Esophagus squamous epithelium (tissue), 5 donors: ENCODE data around the gene PRPF40A. TPM values are rescaled to one million over a fixed set of nuclear protein-coding genes. Genes with fewer than 3 reads are reported as not detected.

Experiments used
- DNase-seq: peaks from one replicate; lab custom pipeline; 2025; lab: John Stamatoyannopoulos, UW
- H3K27ac ChIP-seq, 4 donors: fragments of 200-600 bp; sonication (generic); one replicate each; pipeline ENCODE4 v1.5.1; 2016 to 2019; ENCODE audit warnings: mild to moderate bottlenecking in 1 of 4
- H3K27me3 ChIP-seq, 4 donors: fragments of 200-600 bp; sonication (generic); 1 replicate in 3 of 4; 2 replicates in 1 of 4; pipeline versions ENCODE4 v1.5.1 to v1.6.0; 2017 to 2021; ENCODE audit warnings: antibody characterized with exemption in 1 of 4
- H3K36me3 ChIP-seq, 3 donors: fragments of 200-600 bp; sonication (generic); one replicate each; pipeline ENCODE4 v1.5.1; 2016 to 2019
- H3K4me1 ChIP-seq, 3 donors: fragments of 200-600 bp; sonication (generic); one replicate each; pipeline ENCODE4 v1.5.1; 2017 to 2019
- H3K4me3 ChIP-seq, 4 donors: fragments of 200-600 bp; sonication (generic); 1 replicate in 3 of 4; 2 replicates in 1 of 4; pipeline ENCODE4 v1.5.1; 2016 to 2019; ENCODE audit warnings: mild to moderate bottlenecking in 2 of 4, moderate library complexity in 1 of 4
- H3K9me3 ChIP-seq, 3 donors: fragments of 200-600 bp; sonication (generic); one replicate each; pipeline ENCODE4 v1.5.1; 2016 to 2019
- CTCF ChIP-seq, 6 experiments: fragments of 450-650 bp in 4 of 6; fragments of 200-600 bp in 2 of 6; sonication (generic) in 2 of 6; IDR thresholded peaks; one replicate each; pipeline ENCODE4 v1.5.1; 2016 to 2019; ENCODE audit warnings: antibody characterized with exemption in 6 of 6, mild to moderate bottlenecking in 4 of 6, moderate library complexity in 4 of 6
- POLR2A ChIP-seq, 4 donors: fragments of 450-650 bp; IDR thresholded peaks; one replicate each; pipeline ENCODE4 v1.6.1; 2017; ENCODE audit warnings: antibody characterized with exemption in 4 of 4, mild to moderate bottlenecking in 4 of 4, moderate library complexity in 3 of 4
- WGBS, 2 donors: methylation state at CpG; one replicate each; pipeline ENCODE4 v1.1.5; 2018; 5-methylcytosine and 5-hydroxymethylcytosine counted together
- intact Hi-C: fragments of 100-400 bp; cut with DNase I; formaldehyde crosslinking; loops from one replicate; pipeline ENCODE4 v1.15.0; 2022
- total RNA-seq, 4 donors: library from RNA; depleted of rRNA; stranded (reverse); fragments of >200 nt; gene quantifications; one replicate each; pipeline ENCODE4 v1.1.0, GENCODE V29; 2016
- donor health status: DM: yes; HTN: yes; CAD: no.

PRPF40A gene
- total RNA-seq, 4 donors from 2014 or later, result 90.8 to 123 (median 99.6) TPM

- Histone ChIP-seq H3K4me3 (no peak overlapping the region), H3K9me3 (no peaks in the 10 kb centered on the region), H3K27me3 (no peaks in the 10 kb centered on the region), H3K4me1 (no peaks in the 10 kb centered on the region), H3K27ac (no peak overlapping the region), H3K36me3 (peaks cover 0 to 37% (median 0%) of the 10 kb centered on the region in 3 donors)
- no peak for TF ChIP-seq CTCF (IDR thresholded peaks at IDR 0.05)
- WGBS, 2 donors, result 77 to 79% methylated on average over 3 of the region's 3 CpGs
- no peak for DNase-seq
- intact Hi-C loops, result no loop called here
Observed at GRCh38 chr2:152624805-152625204, 92.5 kb downstream of the PRPF40A start.

DNA sequence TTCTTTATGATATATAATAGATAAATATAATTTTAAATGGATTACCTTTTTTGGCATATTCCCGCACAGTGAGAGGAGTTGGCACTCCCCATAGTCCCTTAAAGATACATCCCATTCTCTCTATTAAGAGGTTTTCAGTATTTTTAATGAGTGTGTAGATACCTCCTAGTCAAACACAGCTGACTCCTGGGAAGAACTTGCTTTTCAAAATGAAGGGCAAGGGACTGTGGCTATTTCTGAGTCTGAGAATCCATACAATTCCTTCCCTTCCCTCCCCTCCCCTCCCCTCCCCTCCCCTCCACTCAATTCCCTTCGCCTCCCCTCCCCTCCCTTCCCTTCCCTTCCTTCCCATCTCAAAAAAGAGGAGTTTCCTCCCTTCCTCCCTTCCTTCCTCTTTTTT is 93.5 kb downstream of the PRPF40A start:
- Histone ChIP-seq H3K27ac (no peak overlapping the region), H3K4me3 (no peak overlapping the region), H3K4me1 (peaks cover 0 to under 1% (median 0%) of the 10 kb centered on the region in 3 donors), H3K9me3 (no peaks in the 10 kb centered on the region), H3K27me3 (no peaks in the 10 kb centered on the region), H3K36me3 (peaks cover 0 to 42% (median 0%) of the 10 kb centered on the region in 3 donors)
- 84 to 93% methylated on average over 1 of the region's 2 CpGs for WGBS, 2 donors
- intact Hi-C loops, result no loop called here
- TF ChIP-seq CTCF (IDR thresholded peaks at IDR 0.05) (no peak), POLR2A (IDR thresholded peaks at IDR 0.05) (no peak)
- DNase-seq, result no peak

- 72 to 75% methylated on average over 12 to 13 of the region's 13 CpGs for WGBS, 2 donors
- TF ChIP-seq CTCF (IDR thresholded peaks at IDR 0.05) (no peak), POLR2A (IDR thresholded peaks at IDR 0.05) (no peak)
- DNase-seq, result no peak
- intact Hi-C loops, result no loop called here
- H3K27ac ChIP-seq, result no peak overlapping the region
- H3K36me3 ChIP-seq, result peaks cover 0 to 39% (median 0%) of the 10 kb centered on the region in 3 donors
- H3K9me3 ChIP-seq, result no peaks in the 10 kb centered on the region
- peaks cover 0 to 7% (median 0%) of the 10 kb centered on the region in 3 donors for H3K4me1 ChIP-seq
- H3K27me3 ChIP-seq, result no peaks in the 10 kb centered on the region
- H3K4me3 ChIP-seq, result no peak overlapping the region
Observed at GRCh38 chr2:152623076-152623740, 94.1 kb downstream of the PRPF40A start.

GRCh38 chr2:152622219-152622618 is 95.0 kb downstream of the PRPF40A start:
- no peak for DNase-seq
- H3K36me3 ChIP-seq, result peaks cover 0 to 38% (median 0%) of the 10 kb centered on the region in 3 donors
- 79 to 83% methylated on average over 3 of the region's 3 CpGs for WGBS, 2 donors
- intact Hi-C loops, result no loop called here
- no peak overlapping the region for H3K27ac ChIP-seq
- H3K27me3 ChIP-seq, result no peaks in the 10 kb centered on the region
- no peak overlapping the region for H3K4me3 ChIP-seq
- TF ChIP-seq POLR2A (IDR thresholded peaks at IDR 0.05) (no peak), CTCF (IDR thresholded peaks at IDR 0.05) (no peak)
- H3K4me1 ChIP-seq, result peaks cover 0 to 15% (median 0%) of the 10 kb centered on the region in 3 donors
- H3K9me3 ChIP-seq, result no peaks in the 10 kb centered on the region

- intact Hi-C loops, result no loop called here
- H3K27ac ChIP-seq, result no peak overlapping the region
- peaks cover 0 to 44% (median 0%) of the 10 kb centered on the region in 3 donors for H3K36me3 ChIP-seq
- H3K4me1 ChIP-seq, result peaks cover 0 to 15% (median 0%) of the 10 kb centered on the region in 3 donors
- TF ChIP-seq CTCF (IDR thresholded peaks at IDR 0.05) (no peak), POLR2A (IDR thresholded peaks at IDR 0.05) (no peak)
- no peak for DNase-seq
- H3K4me3 ChIP-seq, result no peak overlapping the region
- 89 to 96% methylated on average over 6 to 9 of the region's 9 CpGs for WGBS, 2 donors
- H3K9me3 ChIP-seq, result no peaks in the 10 kb centered on the region
- H3K27me3 ChIP-seq, result no peaks in the 10 kb centered on the region
Observed at GRCh38 chr2:152620985-152621384, 96.3 kb downstream of the PRPF40A start.
